HG03064 (cell line): ENCODE measurements around the gene TVP23C.

Source experiments
- ATAC-seq: cut with Tn5 transposase; IDR thresholded peaks from one replicate; pipeline ENCODE4 v1.9.1; 2021; ENCODE audit warnings: low read depth; ENCODE audit not compliant: unreplicated experiment

The TVP23C gene

GRCh38 chr17:15466131-15466530, 97.2 kb downstream of the TVP23C start:
- no peak for ATAC-seq

DNA sequence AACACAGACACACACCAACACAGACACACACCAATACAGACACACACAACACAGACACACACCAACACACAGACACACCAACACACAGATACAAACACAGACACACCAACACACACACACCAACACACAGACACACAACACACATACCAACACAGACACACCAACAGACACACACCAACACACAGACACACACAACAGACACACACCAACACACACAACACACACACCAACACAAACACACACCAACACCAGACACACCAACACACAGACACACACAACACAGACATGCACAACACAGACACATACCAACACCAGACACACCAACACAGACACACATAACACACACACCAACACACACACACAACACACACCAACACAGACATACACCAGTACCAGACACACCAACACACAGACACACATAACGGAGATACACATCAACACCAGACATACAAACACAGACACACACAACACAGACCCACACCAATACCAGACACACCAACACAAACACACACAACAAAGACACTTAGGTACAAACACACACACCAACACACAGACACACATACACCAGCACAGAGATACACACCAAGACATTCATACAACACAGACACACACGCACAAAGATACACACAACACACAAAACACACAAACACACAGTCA, 98.1 kb downstream of the TVP23C start:
- no peak for ATAC-seq

GRCh38 chr17:15464231-15464985, 98.9 kb downstream of the TVP23C start:
- ATAC-seq: no peak

- no peak for ATAC-seq
Observed at GRCh38 chr17:15462976-15463772, 100.1 kb downstream of the TVP23C start.

GRCh38 chr17:15457723-15458094, 105.6 kb downstream of the TVP23C start:
- no peak for ATAC-seq

GRCh38 chr17:15456972-15457722, 106.1 kb downstream of the TVP23C start:
- ATAC-seq: no peak

DNA sequence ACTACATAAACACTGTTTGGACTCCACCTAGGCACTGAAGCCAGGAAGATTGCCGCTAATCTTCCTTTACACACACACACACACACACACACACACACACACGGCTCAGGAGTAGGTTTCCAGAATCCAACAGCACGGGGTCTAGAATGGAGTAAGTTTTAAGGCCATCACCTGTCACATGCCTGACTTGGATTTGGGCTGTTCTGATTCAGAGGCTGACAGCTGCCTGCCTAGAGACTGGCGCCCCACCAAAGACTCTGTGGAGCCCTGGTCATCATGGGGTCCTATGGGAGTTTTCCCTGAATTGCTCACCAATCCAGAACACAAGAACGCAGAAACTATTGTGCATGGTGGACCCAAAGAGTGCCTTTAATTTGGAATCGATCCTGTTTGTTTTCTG, 106.8 kb downstream of the TVP23C start:
- no peak for ATAC-seq

GRCh38 chr17:15454346-15454745, 108.9 kb downstream of the TVP23C start:
- ATAC-seq: no peak

- no peak for ATAC-seq
Observed at GRCh38 chr17:15453782-15454181, 109.5 kb downstream of the TVP23C start.

- no peak for ATAC-seq
Observed at GRCh38 chr17:15453246-15453645, 110.0 kb downstream of the TVP23C start.

DNA sequence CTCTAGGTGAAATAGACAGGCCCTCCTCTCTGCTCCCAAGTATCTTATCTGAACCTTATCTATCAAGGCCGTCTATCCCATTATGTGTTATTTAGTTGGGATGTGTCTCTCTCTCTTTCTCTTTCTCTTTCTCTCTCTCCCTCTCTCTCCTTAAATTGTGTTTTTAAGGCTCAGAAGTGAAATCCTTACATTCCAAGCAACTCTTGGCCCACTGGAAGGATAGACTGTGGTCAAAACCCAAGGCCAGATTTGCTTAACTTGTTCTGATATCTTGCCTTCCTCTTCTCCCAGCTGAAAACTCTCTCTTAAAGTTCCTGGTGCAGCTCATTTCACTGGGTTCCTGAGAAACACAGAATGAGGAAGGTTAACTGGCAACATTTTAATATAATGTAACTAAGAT, 110.5 kb downstream of the TVP23C start:
- no peak for ATAC-seq
